Trophoblast cell (in vitro differentiated cells and primary cell): ENCODE data around the gene HERC2.

Experiments used
- DNase-seq, 2 donors: peaks; one replicate each; pipeline ENCODE4 v3.0.0-alpha.2; 2016
- H2AFZ ChIP-seq: 2 replicates; pipeline ENCODE4 v1.6.1; 2013; ENCODE audit warnings: low read length, moderate library complexity, mild to moderate bottlenecking; ENCODE audit not compliant: insufficient read depth, poor library complexity
- H2AK5ac ChIP-seq: 2 replicates; pipeline ENCODE4 v1.6.1; 2013; ENCODE audit warnings: mild to moderate bottlenecking, low read length
- H2BK120ac ChIP-seq: 2 replicates; pipeline ENCODE4 v1.6.1; 2013; ENCODE audit warnings: low read length, mild to moderate bottlenecking, moderate library complexity; ENCODE audit not compliant: insufficient read depth, poor library complexity
- H2BK12ac ChIP-seq: 2 replicates; pipeline ENCODE4 v1.6.1; 2013; ENCODE audit warnings: mild to moderate bottlenecking, low read length, moderate library complexity
- H2BK5ac ChIP-seq: 2 replicates; pipeline ENCODE4 v1.6.1; 2013; ENCODE audit warnings: low read length, low read depth, moderate library complexity, mild to moderate bottlenecking; ENCODE audit not compliant: poor library complexity
- H3K14ac ChIP-seq: 2 replicates; pipeline ENCODE4 v1.6.1; 2013; ENCODE audit warnings: mild to moderate bottlenecking, low read length
- H3K18ac ChIP-seq: 2 replicates; pipeline ENCODE4 v1.6.1; 2013; ENCODE audit warnings: mild to moderate bottlenecking, low read length
- H3K23ac ChIP-seq: 2 replicates; pipeline ENCODE4 v1.6.1; 2013; ENCODE audit warnings: low read length
- H3K27ac ChIP-seq: 2 replicates; pipeline ENCODE4 v1.5.1; 2013; ENCODE audit warnings: low read depth, mild to moderate bottlenecking, inconsistent platforms, low read length, moderate library complexity
- H3K27me3 ChIP-seq: 2 replicates; pipeline ENCODE4 v1.6.1; 2013; ENCODE audit warnings: inconsistent platforms, mild to moderate bottlenecking, low read length, moderate library complexity; ENCODE audit not compliant: insufficient read depth
- H3K36me3 ChIP-seq, 2 experiments: 1 replicate in 1 of 2; 2 replicates in 1 of 2; pipeline ENCODE4 v1.6.1; 2013; ENCODE audit warnings: low read length in 2 of 2, mild to moderate bottlenecking in 2 of 2, moderate library complexity in 1 of 2; ENCODE audit not compliant: insufficient read depth in 2 of 2, control insufficient read depth in 1 of 2
- H3K4ac ChIP-seq: 2 replicates; pipeline ENCODE4 v1.6.1; 2013; ENCODE audit warnings: low read depth, mild to moderate bottlenecking, low read length, moderate library complexity
- H3K4me1 ChIP-seq, 2 experiments: 1 replicate in 1 of 2; 2 replicates in 1 of 2; pipeline ENCODE4 v1.6.1; 2013; ENCODE audit warnings: low read length in 2 of 2, mild to moderate bottlenecking in 2 of 2, moderate library complexity in 1 of 2; ENCODE audit not compliant: insufficient read depth in 2 of 2, control insufficient read depth in 1 of 2
- H3K4me2 ChIP-seq: 2 replicates; pipeline ENCODE4 v1.6.1; 2013; ENCODE audit warnings: inconsistent platforms, mild to moderate bottlenecking, low read length, moderate library complexity
- H3K4me3 ChIP-seq: 2 replicates; pipeline ENCODE4 v1.5.1; 2013; ENCODE audit warnings: mild to moderate bottlenecking, low read depth, low read length, inconsistent platforms
- H3K79me1 ChIP-seq: one replicate; pipeline ENCODE4 v1.6.1; 2013; ENCODE audit warnings: low read length
- H3K79me2 ChIP-seq: 2 replicates; pipeline ENCODE4 v1.6.1; 2013; ENCODE audit warnings: low read length, mild to moderate bottlenecking; ENCODE audit not compliant: control insufficient read depth, insufficient read depth, poor library complexity
- H3K9ac ChIP-seq: 2 replicates; pipeline ENCODE4 v1.6.1; 2013; ENCODE audit warnings: mild to moderate bottlenecking, low read length
- H3K9me3 ChIP-seq: 2 replicates; pipeline ENCODE4 v1.6.1; 2013; ENCODE audit warnings: low read depth, mild to moderate bottlenecking, control low read depth, inconsistent platforms, low read length; ENCODE audit not compliant: insufficient read depth
- H4K12ac ChIP-seq: 2 replicates; pipeline ENCODE4 v1.6.1; 2013; ENCODE audit warnings: low read depth, mild to moderate bottlenecking, low read length, moderate library complexity
- H4K8ac ChIP-seq: 2 replicates; pipeline ENCODE4 v1.6.1; 2013; ENCODE audit warnings: low read depth, mild to moderate bottlenecking, low read length, moderate library complexity
- H4K91ac ChIP-seq: one replicate; pipeline ENCODE4 v1.6.1; 2013; ENCODE audit warnings: low read depth, mild to moderate bottlenecking, low read length, moderate library complexity
- WGBS: extraction: QIAGEN DNeasy Blood & Tissue Kit; methylation state at CpG from one replicate; pipeline ENCODE4 v1.1.7; 2013; ENCODE audit warnings: missing lambda C conversion rate; ENCODE audit not compliant: insufficient read length, insufficient coverage; ENCODE audit errors: extremely low coverage; 5-methylcytosine and 5-hydroxymethylcytosine counted together

The HERC2 gene

DNA sequence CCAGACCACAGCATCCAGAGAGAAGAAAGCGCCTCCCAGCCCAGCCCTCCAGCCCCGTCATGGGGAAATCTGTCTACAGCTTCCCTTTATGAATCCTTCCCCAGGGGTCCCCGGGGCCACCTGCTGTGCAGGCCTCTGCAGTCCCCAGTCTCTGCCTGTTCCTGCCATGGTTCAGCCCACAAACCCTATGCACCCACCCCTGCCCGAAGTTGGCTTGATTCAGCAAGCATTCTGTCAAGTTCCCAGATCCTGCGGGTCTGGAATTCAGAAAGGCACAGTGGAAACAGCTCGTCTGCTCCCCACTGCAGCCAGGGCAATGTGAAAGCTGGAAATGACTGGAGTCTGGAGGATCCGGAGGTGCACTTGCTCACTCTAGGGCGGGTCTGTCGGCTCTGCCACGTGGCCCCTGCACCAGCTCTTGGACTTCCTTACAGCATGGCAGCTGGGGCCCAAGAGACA, 220.0 kb downstream of the HERC2 start:
- peaks cover 11 to 13% of the 10 kb centered on the region in 2 experiments for H3K4me1 ChIP-seq
- WGBS: no CpG with 5 or more reads among the region's 10 CpGs
- H3K79me1 ChIP-seq: no peaks in the 10 kb centered on the region

DNA sequence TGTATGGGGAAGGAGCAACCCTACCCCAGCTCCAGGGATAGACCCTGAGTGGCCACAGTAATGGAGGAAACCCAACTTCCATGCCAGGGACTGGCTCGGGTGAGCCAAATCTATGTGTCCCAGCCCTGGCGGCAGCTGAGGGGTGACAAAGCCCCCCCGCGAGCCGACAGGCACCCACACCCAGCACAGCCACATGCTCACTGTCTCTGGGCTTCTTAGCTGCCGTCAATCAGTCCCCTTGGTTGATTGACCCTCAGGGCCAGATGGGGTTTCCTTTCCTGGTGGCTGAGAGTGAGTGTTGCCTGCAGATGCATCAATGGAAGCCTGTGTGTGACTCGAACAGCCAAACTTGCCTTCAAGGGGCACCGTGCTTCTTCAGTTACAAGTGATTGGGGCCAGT, 220.8 kb downstream of the HERC2 start:
- Histone ChIP-seq H3K4me3 (no peak overlapping the region), H3K79me2 (no peaks in the 10 kb centered on the region), H3K36me3 (no peaks in the 10 kb centered on the region), H3K14ac (no peak overlapping the region), H4K8ac (no peak overlapping the region), H4K12ac (no peak overlapping the region), H2BK5ac (no peak overlapping the region), H3K79me1 (no peaks in the 10 kb centered on the region), H4K91ac (no peak overlapping the region), H3K4ac (no peak overlapping the region), H3K4me2 (no peak overlapping the region), H2AK5ac (no peak overlapping the region), H2AFZ (no peak overlapping the region), H3K27me3 (peaks cover 44% of the 10 kb centered on the region), H3K9me3 (peaks cover 14% of the 10 kb centered on the region), H3K18ac (no peak overlapping the region), H2BK120ac (no peak overlapping the region), H2BK12ac (no peak overlapping the region), H3K9ac (no peak overlapping the region), H3K4me1 (peaks cover 9 to 14% of the 10 kb centered on the region in 2 experiments), H3K23ac (no peak overlapping the region), H3K27ac (no peak overlapping the region)
- no peak for DNase-seq
- WGBS: no CpG with 5 or more reads among the region's 8 CpGs

More for the DNA sequence above, 220.0 kb downstream of the HERC2 start:
- Histone ChIP-seq H3K4me3 (no peak overlapping the region), H4K8ac (no peak overlapping the region), H3K27me3 (peaks cover 44% of the 10 kb centered on the region), H3K4ac (no peak overlapping the region), H3K79me2 (no peaks in the 10 kb centered on the region), H3K18ac (no peak overlapping the region), H2BK12ac (no peak overlapping the region), H2AFZ (no peak overlapping the region), H2BK5ac (no peak overlapping the region), H3K14ac (no peak overlapping the region), H3K9me3 (peaks cover 14% of the 10 kb centered on the region), H2BK120ac (no peak overlapping the region), H3K36me3 (no peaks in the 10 kb centered on the region), H3K4me2 (no peak overlapping the region), H4K91ac (no peak overlapping the region), H2AK5ac (no peak overlapping the region), H4K12ac (no peak overlapping the region), H3K27ac (no peak overlapping the region), H3K9ac (no peak overlapping the region), H3K23ac (no peak overlapping the region)
- DNase-seq: no peak

- H4K8ac ChIP-seq: no peak overlapping the region
- peak overlapping the region; percentile 10 for H3K4me3 ChIP-seq
- no peak overlapping the region for H3K4me2 ChIP-seq
- H3K36me3 ChIP-seq: no peaks in the 10 kb centered on the region
- H3K14ac ChIP-seq: no peak overlapping the region
- H4K12ac ChIP-seq: no peak overlapping the region
- no peak overlapping the region for H4K91ac ChIP-seq
- no peaks in the 10 kb centered on the region for H3K79me1 ChIP-seq
- no peak overlapping the region for H3K27ac ChIP-seq
- no peak overlapping the region for H2AFZ ChIP-seq
- H2BK5ac ChIP-seq: no peak overlapping the region
- H3K4ac ChIP-seq: no peak overlapping the region
- H3K27me3 ChIP-seq: peaks cover 44% of the 10 kb centered on the region
- H3K4me1 ChIP-seq: peaks cover 15 to 19% of the 10 kb centered on the region in 2 experiments
- no peaks in the 10 kb centered on the region for H3K79me2 ChIP-seq
- no peak for DNase-seq
- no peak overlapping the region for H2BK12ac ChIP-seq
- H2AK5ac ChIP-seq: no peak overlapping the region
- H2BK120ac ChIP-seq: no peak overlapping the region
- peaks cover 14% of the 10 kb centered on the region for H3K9me3 ChIP-seq
- H3K18ac ChIP-seq: no peak overlapping the region
- no peak overlapping the region for H3K9ac ChIP-seq
- H3K23ac ChIP-seq: no peak overlapping the region
- no CpG with 5 or more reads among the region's 20 CpGs for WGBS
Measured at GRCh38 chr15:28100516-28101195, 221.3 kb downstream of the HERC2 start.

DNA sequence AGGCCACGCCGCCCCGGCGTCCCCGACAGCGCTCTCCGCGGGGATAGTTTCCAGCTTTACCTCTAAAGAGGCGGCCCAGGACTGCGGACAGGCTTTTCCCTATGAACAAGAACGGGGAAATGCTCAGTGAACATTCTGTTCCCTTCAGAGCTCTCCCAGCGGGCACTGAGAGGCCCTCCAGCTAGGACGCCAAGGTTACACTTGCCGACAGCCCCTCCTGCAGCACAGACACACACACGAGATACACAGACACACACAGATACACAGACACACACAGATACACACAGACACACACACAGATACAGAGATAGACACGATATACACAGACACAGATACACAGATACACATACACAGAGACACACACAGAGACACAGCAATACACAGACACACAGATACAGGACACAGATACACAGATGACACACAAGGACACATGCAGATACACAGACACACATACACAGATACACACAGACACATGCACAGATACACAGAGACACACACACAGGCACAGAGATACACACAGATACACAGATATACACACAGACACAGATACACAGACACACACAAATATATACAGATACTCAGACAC, 222.3 kb downstream of the HERC2 start:
- Histone ChIP-seq H3K4me3 (no peak overlapping the region), H3K9me3 (peaks cover 11% of the 10 kb centered on the region), H3K9ac (no peak overlapping the region), H3K4me1 (peaks cover 18 to 24% of the 10 kb centered on the region in 2 experiments), H3K27me3 (peaks cover 54% of the 10 kb centered on the region), H3K4me2 (peak overlapping the region; percentile 52), H2AFZ (no peak overlapping the region), H3K79me2 (no peaks in the 10 kb centered on the region), H2BK5ac (no peak overlapping the region), H4K91ac (no peak overlapping the region), H3K4ac (no peak overlapping the region), H2BK12ac (no peak overlapping the region), H4K8ac (no peak overlapping the region), H3K23ac (no peak overlapping the region), H4K12ac (no peak overlapping the region), H3K79me1 (no peaks in the 10 kb centered on the region), H3K36me3 (no peaks in the 10 kb centered on the region), H2AK5ac (no peak overlapping the region), H3K14ac (no peak overlapping the region), H3K18ac (no peak overlapping the region), H2BK120ac (no peak overlapping the region), H3K27ac (no peak overlapping the region)
- no CpG with 5 or more reads among the region's 16 CpGs for WGBS
- DNase-seq: no peak
